Spleen (tissue), 11 donors: ENCODE results near the gene ATR. TPM values are rescaled to one million over a fixed set of nuclear protein-coding genes. Genes with fewer than 3 reads are reported as not detected.
"Not testable (repeated sequence)": the region's sequence is repeated elsewhere in the genome, so short reads cannot be mapped to it uniquely, and the experiment has no call there.

Experiments used
- DNase-seq: peaks from one replicate; pipeline ENCODE4 v3.0.0-alpha.2; 2020
- H3K27ac ChIP-seq, 8 donors: fragments of 200-600 bp; sonication (generic) in 7 of 8; 1 replicate in 4 of 8; 2 replicates in 4 of 8; pipeline versions ENCODE4 v1.5.0 to v1.8.0; 2016 to 2021; ENCODE audit warnings: inconsistent platforms in 4 of 8, mild to moderate bottlenecking in 4 of 8, moderate library complexity in 1 of 8
- H3K27me3 ChIP-seq, 7 donors: fragments of 200-600 bp; sonication (generic) in 6 of 7; replicated peaks in 1 of 7; 1 replicate in 4 of 7; 2 replicates in 3 of 7; pipeline versions ENCODE4 v1.5.0 to v1.8.0; 2016 to 2021; ENCODE audit warnings: inconsistent platforms in 3 of 7, mild to moderate bottlenecking in 1 of 7
- H3K36me3 ChIP-seq, 6 donors: fragments of 200-600 bp; sonication (generic) in 5 of 6; 1 replicate in 4 of 6; 2 replicates in 2 of 6; pipeline versions ENCODE4 v1.5.0 to v1.8.0; 2016 to 2021; ENCODE audit warnings: inconsistent platforms in 2 of 6
- H3K4me1 ChIP-seq, 6 donors: fragments of 200-600 bp; sonication (generic) in 5 of 6; 1 replicate in 3 of 6; 2 replicates in 3 of 6; pipeline versions ENCODE4 v1.5.0 to v1.8.0; 2016 to 2021; ENCODE audit warnings: inconsistent platforms in 3 of 6
- H3K4me3 ChIP-seq, 8 donors: fragments of 200-600 bp; sonication (generic) in 7 of 8; 1 replicate in 4 of 8; 2 replicates in 4 of 8; pipeline versions ENCODE4 v1.5.0 to v1.8.0; 2016 to 2021; ENCODE audit warnings: inconsistent platforms in 4 of 8, mild to moderate bottlenecking in 4 of 8, moderate library complexity in 2 of 8
- H3K9me3 ChIP-seq, 8 donors: fragments of 200-600 bp; sonication (generic) in 7 of 8; 1 replicate in 4 of 8; 2 replicates in 4 of 8; pipeline versions ENCODE4 v1.5.0 to v1.8.0; 2016 to 2021; ENCODE audit warnings: inconsistent platforms in 4 of 8
- POLR2A ChIP-seq, 3 donors: fragments of 450-650 bp; IDR thresholded peaks; one replicate each; pipeline ENCODE4 v1.5.1; 2017; ENCODE audit warnings: antibody characterized with exemption in 3 of 3, mild to moderate bottlenecking in 1 of 3
- POLR2AphosphoS5 ChIP-seq, 3 donors: sonication (generic); formaldehyde crosslinking; IDR thresholded peaks; one replicate each; pipeline ENCODE4 v1.5.1; 2017; ENCODE audit warnings: antibody characterized with exemption in 3 of 3
- WGBS, 5 donors: extraction: QIAGEN DNeasy Blood & Tissue Kit in 3 of 5; methylation state at CpG; one replicate each; pipeline versions ENCODE4 v1.1.5 to v1.1.7; 2013 to 2018; 5-methylcytosine and 5-hydroxymethylcytosine counted together
- intact Hi-C: fragments of 100-400 bp; cut with DNase I; formaldehyde crosslinking; loops from one replicate; pipeline ENCODE4 v1.15.0; 2023; ENCODE audit warnings: low total_unique reads
- polyA plus RNA-seq, 3 donors: library from polyadenylated mRNA; stranded (reverse); fragments of 200-250 nt; gene quantifications; one replicate each; pipeline ENCODE4 v1.2.1, GENCODE V29; 2013
- total RNA-seq, 7 donors: library from RNA; depleted of rRNA in 3 of 7; stranded (reverse); fragments of >200 nt in 3 of 7; fragmentation: NEBNext Ultra II Directional in 4 of 7; extraction: Animal tissue kit (Norgen Biotek cat#: 25700) in 4 of 7; gene quantifications; one replicate each; pipeline versions ENCODE4 v1.1.0 to v1.2.1, GENCODE V29; 2016 to 2021
- TF ChIP-seq, protein P1 (sequence below), 11 experiments: fragments of 200-600 bp in 7 of 11; fragments of 450-650 bp in 4 of 11; sonication (generic) in 4 of 11; IDR thresholded peaks in 8 of 11; conservative IDR thresholded peaks in 3 of 11; 1 replicate in 7 of 11; 2 replicates in 4 of 11; pipeline versions ENCODE4 v1.4.0 to v1.8.0; 2016 to 2021; ENCODE audit warnings: antibody characterized with exemption in 11 of 11, inconsistent platforms in 4 of 11, mild to moderate bottlenecking in 1 of 11
- donor health status: healthy with polysubstance abuse.
- donor health status: DM: no; HTN: no; CAD: no; lungs with moderate emphysema.
- donor health status: DM: no; HTN: no; CAD: no.
- donor health status: Bipolar disorder and iron deficiency.
- donor health status: healthy.
- donor health status: DM: no; HTN: no; CAD: no.
- donor health status: DM: yes; HTN: yes; CAD: no.

The ATR gene
- total and polyA plus RNA-seq, 10 donors, result 18.4 to 64.0 (median 37.8) TPM

DNA sequence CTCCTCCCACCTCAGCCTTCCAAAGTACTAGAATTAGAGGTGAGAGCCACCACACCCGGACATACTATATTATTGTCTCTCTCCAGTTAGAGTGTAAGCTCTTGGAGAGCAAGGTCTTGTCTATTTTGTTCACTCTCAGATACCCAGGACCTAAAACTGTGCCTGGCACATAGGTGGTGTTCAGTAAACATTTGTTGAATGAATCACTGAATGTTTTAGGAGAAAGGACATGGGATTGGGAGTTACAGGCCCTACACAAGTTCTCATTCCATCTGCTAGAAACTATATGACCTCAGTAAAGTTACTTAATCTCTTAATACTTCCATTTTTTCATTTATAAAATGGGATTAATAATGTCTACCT lies 1.5 kb upstream of the ATR start:
- H3K9me3 ChIP-seq, result no peaks in the 10 kb centered on the region
- H3K4me3 ChIP-seq, result no peak overlapping the region
- DNase-seq, result no peak
- peak overlapping the region in 1 of 8 donors; percentile 94 for H3K27ac ChIP-seq
- no peaks in the 10 kb centered on the region for H3K27me3 ChIP-seq
- H3K4me1 ChIP-seq, result peaks cover 24 to 43% (median 36%) of the 10 kb centered on the region in 6 donors
- intact Hi-C loops, result loop anchor here (5.0 kb wide), 1 partner anchor 417 kb away; no protein-coding TSS in a partner anchor
- 91 to 100% (median 94%) methylated on average over 1 of the region's 1 CpG for WGBS, 5 donors
- no peak for TF ChIP-seq POLR2AphosphoS5 (IDR thresholded peaks at IDR 0.05)
- TF ChIP-seq, protein P1, sequence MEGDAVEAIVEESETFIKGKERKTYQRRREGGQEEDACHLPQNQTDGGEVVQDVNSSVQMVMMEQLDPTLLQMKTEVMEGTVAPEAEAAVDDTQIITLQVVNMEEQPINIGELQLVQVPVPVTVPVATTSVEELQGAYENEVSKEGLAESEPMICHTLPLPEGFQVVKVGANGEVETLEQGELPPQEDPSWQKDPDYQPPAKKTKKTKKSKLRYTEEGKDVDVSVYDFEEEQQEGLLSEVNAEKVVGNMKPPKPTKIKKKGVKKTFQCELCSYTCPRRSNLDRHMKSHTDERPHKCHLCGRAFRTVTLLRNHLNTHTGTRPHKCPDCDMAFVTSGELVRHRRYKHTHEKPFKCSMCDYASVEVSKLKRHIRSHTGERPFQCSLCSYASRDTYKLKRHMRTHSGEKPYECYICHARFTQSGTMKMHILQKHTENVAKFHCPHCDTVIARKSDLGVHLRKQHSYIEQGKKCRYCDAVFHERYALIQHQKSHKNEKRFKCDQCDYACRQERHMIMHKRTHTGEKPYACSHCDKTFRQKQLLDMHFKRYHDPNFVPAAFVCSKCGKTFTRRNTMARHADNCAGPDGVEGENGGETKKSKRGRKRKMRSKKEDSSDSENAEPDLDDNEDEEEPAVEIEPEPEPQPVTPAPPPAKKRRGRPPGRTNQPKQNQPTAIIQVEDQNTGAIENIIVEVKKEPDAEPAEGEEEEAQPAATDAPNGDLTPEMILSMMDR (IDR thresholded peaks at IDR 0.05 in 8 of 11, conservative IDR thresholded peaks at IDR 0.05 in 3 of 11), result no peak
- TF ChIP-seq POLR2A (IDR thresholded peaks at IDR 0.05), result no peak
- no peaks in the 10 kb centered on the region for H3K36me3 ChIP-seq

GRCh38 chr3:142577696-142578328 lies 721 bp downstream of the ATR start:
- Histone ChIP-seq H3K4me3 (peak overlapping the region; percentile 81 to 97 (median 90)), H3K27me3 (no peaks in the 10 kb centered on the region), H3K27ac (peak overlapping the region; percentile 90 to 97 (median 94)), H3K4me1 (peaks cover 27 to 65% (median 46%) of the 10 kb centered on the region in 6 donors), H3K9me3 (no peaks in the 10 kb centered on the region), H3K36me3 (peaks cover 0 to 5% (median 0%) of the 10 kb centered on the region in 6 donors)
- intact Hi-C loops, result no loop called here
- no peak for DNase-seq
- TF ChIP-seq, protein P1 (IDR thresholded peaks at IDR 0.05 in 8 of 11, conservative IDR thresholded peaks at IDR 0.05 in 3 of 11), result no peak
- TF ChIP-seq POLR2A (IDR thresholded peaks at IDR 0.05) (no peak), POLR2AphosphoS5 (IDR thresholded peaks at IDR 0.05) (no peak)
- whole genome bisulfite sequencing, 5 donors, result 10 to 18% (median 13%) methylated on average over 12 of the region's 12 CpGs

GRCh38 chr3:142576792-142577191 lies 1.7 kb downstream of the ATR start:
- Histone ChIP-seq H3K9me3 (no peaks in the 10 kb centered on the region), H3K27ac (no peak overlapping the region), H3K4me3 (peak overlapping the region in 1 of 8 donors; percentile 84), H3K4me1 (peaks cover 27 to 65% (median 46%) of the 10 kb centered on the region in 6 donors), H3K36me3 (peaks cover 0 to 15% (median 0%) of the 10 kb centered on the region in 6 donors), H3K27me3 (no peaks in the 10 kb centered on the region)
- intact Hi-C loops, result no loop called here
- no peak for DNase-seq
- TF ChIP-seq POLR2AphosphoS5 (IDR thresholded peaks at IDR 0.05), result no peak
- no peak for TF ChIP-seq POLR2A (IDR thresholded peaks at IDR 0.05)
- TF ChIP-seq, protein P1 (IDR thresholded peaks at IDR 0.05 in 8 of 11, conservative IDR thresholded peaks at IDR 0.05 in 3 of 11), result no peak

DNA sequence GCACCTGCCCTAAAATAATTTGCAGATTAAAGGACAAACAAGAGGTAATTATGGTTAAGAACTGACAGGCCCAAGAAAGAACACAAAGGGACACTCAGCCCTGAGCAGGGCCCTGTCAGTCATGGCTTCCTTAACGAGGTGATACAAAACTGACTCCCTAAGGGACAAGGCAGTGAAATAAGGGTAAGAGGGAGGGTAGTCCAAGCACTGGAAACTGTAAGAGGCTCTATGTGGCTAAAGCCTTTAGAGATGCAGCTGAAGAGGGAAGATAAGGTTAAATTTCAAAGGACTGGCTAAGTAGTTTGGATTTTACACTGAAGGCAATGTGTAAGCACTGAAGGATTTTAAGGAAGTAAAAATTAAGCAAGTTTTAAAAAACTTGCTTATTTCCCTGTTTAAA lies 3.9 kb downstream of the ATR start:
- WGBS, 5 donors, result 42 to 75% (median 48%) methylated on average over 1 of the region's 1 CpG
- Histone ChIP-seq H3K4me3 (no peak overlapping the region), H3K27ac (peak overlapping the region in 2 of 8 donors; percentile 37 to 45), H3K9me3 (no peaks in the 10 kb centered on the region), H3K36me3 (peaks cover 0 to 31% (median 8%) of the 10 kb centered on the region in 6 donors), H3K27me3 (no peaks in the 10 kb centered on the region), H3K4me1 (peaks cover 27 to 64% (median 45%) of the 10 kb centered on the region in 6 donors)
- TF ChIP-seq POLR2AphosphoS5 (IDR thresholded peaks at IDR 0.05) (no peak), POLR2A (IDR thresholded peaks at IDR 0.05) (no peak)
- TF ChIP-seq, protein P1 (IDR thresholded peaks at IDR 0.05 in 8 of 11, conservative IDR thresholded peaks at IDR 0.05 in 3 of 11), result no peak
- DNase-seq, result no peak
- intact Hi-C loops, result no loop called here

DNA sequence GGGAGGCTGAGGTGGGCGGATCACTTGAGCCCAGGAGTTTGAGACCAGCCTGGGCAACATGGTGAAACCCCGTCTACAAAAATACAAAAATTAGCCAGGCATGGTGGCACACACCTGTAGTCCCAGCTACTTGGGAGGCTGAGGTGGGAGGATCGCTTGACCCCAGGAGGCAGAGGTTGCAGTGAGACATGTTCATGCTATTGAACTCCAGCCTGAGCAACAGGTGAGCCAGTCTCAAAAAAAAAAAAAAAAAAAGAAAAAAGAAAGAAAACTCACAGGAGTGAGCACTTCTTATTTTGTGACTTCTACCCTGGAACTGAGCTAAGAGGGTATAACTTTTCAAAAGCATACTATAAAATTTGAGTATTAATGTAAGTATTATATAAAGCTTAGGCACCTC lies 4.3 kb downstream of the ATR start:
- H3K27me3 ChIP-seq, H3K9me3 ChIP-seq, H3K4me3 ChIP-seq, intact Hi-C loops, DNase-seq, H3K27ac ChIP-seq: not testable (repeated sequence)
- Histone ChIP-seq H3K4me1 (peaks cover 24 to 60% (median 40%) of the 10 kb centered on the region in 6 donors), H3K36me3 (peaks cover 0 to 34% (median 8%) of the 10 kb centered on the region in 6 donors)
- WGBS, 5 donors, result 93 to 96% (median 95%) methylated on average over 3 of the region's 3 CpGs

DNA sequence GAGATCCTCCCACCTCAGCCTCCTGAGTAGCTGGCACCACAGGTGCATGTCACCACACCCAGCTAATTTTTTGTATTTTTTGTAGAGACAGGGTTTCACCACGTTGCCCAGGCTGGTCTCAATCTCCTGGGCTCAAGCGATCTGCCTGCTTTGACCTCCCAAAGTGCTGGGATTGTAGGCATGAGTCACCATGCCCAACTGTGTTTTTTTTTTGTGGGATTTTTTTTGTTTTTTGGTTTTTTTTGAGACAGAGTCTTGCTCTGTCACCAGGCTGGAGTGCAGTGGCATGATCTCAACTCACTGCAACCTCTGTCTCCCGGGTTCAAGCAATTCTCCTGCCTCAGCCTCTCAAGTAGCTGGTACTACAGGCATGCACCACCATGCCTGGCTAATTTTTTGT lies 9.1 kb downstream of the ATR start:
- Histone ChIP-seq H3K4me1 (peaks cover 0 to 19% (median 3%) of the 10 kb centered on the region in 6 donors), H3K36me3 (peaks cover 0 to 63% (median 25%) of the 10 kb centered on the region in 6 donors)
- H3K27me3 ChIP-seq, H3K27ac ChIP-seq, H3K4me3 ChIP-seq, H3K9me3 ChIP-seq, intact Hi-C loops, DNase-seq: not testable (repeated sequence)
- WGBS, 5 donors, result 90 to 97% (median 94%) methylated on average over 3 of the region's 3 CpGs
